Activated T-cell treated with anti-CD3 and anti-CD28 coated beads, Interleukin-2, amount 50 U/mL, for 24 hours (primary cell): ENCODE results near the gene KCNJ16.

Experiments used
- DNase-seq: peaks from one replicate; pipeline ENCODE4 v3.0.0-alpha.2; 2020
- H3K27ac Mint-ChIP-seq: 2 replicates; pipeline ENCODE4 v1.8.0; 2020; ENCODE audit warnings: mild to moderate bottlenecking, mixed read lengths
- H3K27me3 Mint-ChIP-seq: 2 replicates; pipeline ENCODE4 v1.8.0; 2020; ENCODE audit warnings: mixed read lengths
- H3K36me3 Mint-ChIP-seq: 2 replicates; pipeline ENCODE4 v1.8.0; 2020; ENCODE audit warnings: low read depth, mixed read lengths
- H3K4me1 Mint-ChIP-seq: 2 replicates; pipeline ENCODE4 v1.8.0; 2020; ENCODE audit warnings: low read depth, mixed read lengths
- H3K4me3 Mint-ChIP-seq: 2 replicates; pipeline ENCODE4 v1.8.0; 2020; ENCODE audit warnings: mild to moderate bottlenecking, moderate library complexity, mixed read lengths
- H3K9me3 Mint-ChIP-seq: 2 replicates; pipeline ENCODE4 v1.8.0; 2020; ENCODE audit warnings: mixed read lengths

Gene KCNJ16

DNA sequence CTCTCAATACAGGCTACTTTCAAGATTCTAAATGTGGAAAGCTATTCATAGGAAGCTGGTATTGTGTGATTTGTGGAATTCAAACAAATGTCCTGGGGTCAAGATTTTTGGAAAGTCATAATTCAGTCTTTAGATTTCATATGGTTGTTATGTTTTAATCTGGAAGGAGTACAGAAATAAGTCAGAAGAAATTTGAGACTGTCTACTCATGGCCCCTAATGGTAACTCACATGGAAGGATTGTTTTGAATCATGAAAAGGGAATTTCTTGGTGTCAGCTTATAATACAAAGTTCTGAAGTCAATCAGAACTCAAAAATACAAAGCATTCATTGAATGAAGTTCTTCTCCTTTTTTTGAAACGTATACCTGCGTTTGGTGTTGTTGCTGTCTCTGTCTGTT, 97.4 kb downstream of the KCNJ16 start:
- DNase-seq, result no peak
- no peak overlapping the region for H3K4me3 Mint-ChIP-seq
- H3K4me1 Mint-ChIP-seq, result peaks cover 20% of the 10 kb centered on the region
- H3K27ac Mint-ChIP-seq, result no peak overlapping the region
- no peaks in the 10 kb centered on the region for H3K36me3 Mint-ChIP-seq
- peaks cover 57% of the 10 kb centered on the region for H3K27me3 Mint-ChIP-seq
- H3K9me3 Mint-ChIP-seq, result no peaks in the 10 kb centered on the region

DNA sequence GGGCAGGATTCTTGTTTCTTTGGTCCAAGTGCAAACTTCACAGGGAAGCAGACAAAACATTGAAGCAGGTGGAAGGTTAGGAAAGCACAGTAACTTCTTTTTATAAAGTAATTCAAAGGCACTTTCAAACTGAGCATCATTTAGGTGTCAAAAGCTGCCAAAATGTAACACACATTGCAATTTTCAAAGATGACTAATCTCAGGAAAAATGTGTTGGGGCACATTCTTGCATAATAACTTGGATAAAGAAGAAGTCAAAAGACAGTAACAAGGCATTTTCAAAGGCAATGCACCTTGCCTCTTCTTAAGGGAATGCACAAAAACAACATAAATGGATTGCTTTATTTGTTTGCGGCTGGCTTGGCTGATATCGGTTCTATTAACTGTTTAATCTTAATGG, 97.9 kb downstream of the KCNJ16 start:
- Mint-ChIP-seq H3K27ac (no peak overlapping the region), H3K27me3 (peaks cover 52% of the 10 kb centered on the region), H3K4me1 (peaks cover 20% of the 10 kb centered on the region), H3K36me3 (no peaks in the 10 kb centered on the region), H3K9me3 (no peaks in the 10 kb centered on the region), H3K4me3 (no peak overlapping the region)
- DNase-seq, result no peak

DNA sequence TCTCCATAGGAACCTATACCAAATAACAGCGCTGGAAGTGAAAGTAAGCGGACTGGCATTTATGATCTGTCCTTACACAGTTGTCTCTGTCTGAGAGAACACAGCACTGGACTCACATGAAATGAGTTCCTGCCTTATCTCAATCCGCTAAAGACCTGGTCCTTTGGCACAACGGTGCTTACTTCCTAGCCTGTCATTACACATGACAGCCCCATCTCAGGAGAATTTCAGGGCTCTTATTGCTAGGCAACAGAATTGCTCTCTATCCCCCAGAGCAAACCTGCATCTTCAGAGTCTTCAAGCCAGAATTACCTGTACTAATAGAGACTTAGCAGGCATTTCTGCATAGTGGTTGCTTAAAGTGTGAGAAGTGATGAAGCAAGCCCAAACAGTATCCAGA, 98.7 kb downstream of the KCNJ16 start:
- H3K36me3 Mint-ChIP-seq, result no peaks in the 10 kb centered on the region
- H3K4me1 Mint-ChIP-seq, result peaks cover 12% of the 10 kb centered on the region
- H3K4me3 Mint-ChIP-seq, result no peak overlapping the region
- no peak overlapping the region for H3K27ac Mint-ChIP-seq
- peaks cover 48% of the 10 kb centered on the region for H3K27me3 Mint-ChIP-seq
- no peak for DNase-seq
- H3K9me3 Mint-ChIP-seq, result no peaks in the 10 kb centered on the region

DNA sequence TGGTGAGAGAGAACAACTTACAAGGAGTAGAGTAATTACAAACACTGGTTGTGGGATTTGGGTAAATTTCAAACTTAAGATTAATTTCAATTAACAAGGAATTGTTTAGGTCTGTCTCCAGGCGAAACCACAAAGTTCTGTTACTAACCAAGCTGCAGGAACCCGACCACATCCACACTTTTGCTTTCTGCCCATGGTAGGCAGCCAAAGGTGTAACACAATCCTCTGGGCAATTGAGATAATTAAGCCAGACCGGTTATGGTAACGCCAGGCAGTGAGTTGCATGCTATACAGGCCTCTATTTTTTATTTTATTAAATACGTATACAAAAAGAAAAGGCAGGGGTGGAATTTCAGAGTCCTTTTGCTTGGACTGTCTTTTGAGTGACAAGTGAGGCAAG, 106.4 kb downstream of the KCNJ16 start:
- Mint-ChIP-seq H3K36me3 (no peaks in the 10 kb centered on the region), H3K4me3 (no peak overlapping the region), H3K27ac (no peak overlapping the region), H3K9me3 (no peaks in the 10 kb centered on the region), H3K4me1 (no peaks in the 10 kb centered on the region), H3K27me3 (peaks cover 6% of the 10 kb centered on the region)
- no peak for DNase-seq

DNA sequence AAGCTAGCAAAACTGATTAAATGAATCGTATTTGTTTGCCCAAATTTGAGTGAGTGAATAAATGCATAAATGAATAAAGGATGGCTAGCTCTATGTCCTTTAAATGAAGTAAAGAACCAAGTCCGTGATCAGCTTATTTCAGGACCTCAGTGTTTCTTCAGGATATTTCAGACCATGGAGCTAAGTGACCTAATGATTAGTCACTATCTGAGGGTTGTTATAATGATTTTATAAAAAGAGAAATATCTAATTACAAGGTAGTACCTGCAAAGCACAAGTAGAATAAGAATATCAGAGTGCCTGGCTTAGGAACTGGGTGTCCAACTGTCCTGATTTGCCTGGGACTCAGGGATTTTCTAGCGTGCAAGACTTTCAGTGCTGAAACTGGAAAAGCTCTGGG, 106.8 kb downstream of the KCNJ16 start:
- Mint-ChIP-seq H3K36me3 (no peaks in the 10 kb centered on the region), H3K9me3 (no peaks in the 10 kb centered on the region), H3K27ac (no peak overlapping the region), H3K4me3 (no peak overlapping the region), H3K27me3 (peaks cover 6% of the 10 kb centered on the region), H3K4me1 (no peaks in the 10 kb centered on the region)
- no peak for DNase-seq

DNA sequence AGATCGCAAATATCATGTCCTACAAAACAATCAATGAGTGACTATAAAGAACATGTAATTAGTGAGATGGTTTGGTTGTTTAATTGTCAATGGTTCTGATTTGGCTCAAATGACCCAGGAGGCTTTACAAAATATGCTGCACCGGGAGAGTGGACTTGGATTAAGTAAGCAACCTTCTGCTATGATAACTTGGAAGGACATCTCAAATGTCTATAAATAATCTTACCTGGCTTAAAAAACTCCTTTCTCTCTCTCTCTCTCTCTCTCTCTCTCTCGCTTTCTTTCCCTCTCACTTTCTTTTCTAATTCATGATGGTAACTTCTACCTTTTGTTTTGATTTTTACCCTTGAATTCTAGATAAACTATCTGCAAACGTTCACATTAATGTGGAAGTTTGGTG, 108.5 kb downstream of the KCNJ16 start:
- no peaks in the 10 kb centered on the region for H3K36me3 Mint-ChIP-seq
- no peak overlapping the region for H3K4me3 Mint-ChIP-seq
- H3K27me3 Mint-ChIP-seq, result peaks cover 2% of the 10 kb centered on the region
- DNase-seq, result no peak
- no peaks in the 10 kb centered on the region for H3K9me3 Mint-ChIP-seq
- H3K27ac Mint-ChIP-seq, result no peak overlapping the region
- H3K4me1 Mint-ChIP-seq, result no peaks in the 10 kb centered on the region

DNA sequence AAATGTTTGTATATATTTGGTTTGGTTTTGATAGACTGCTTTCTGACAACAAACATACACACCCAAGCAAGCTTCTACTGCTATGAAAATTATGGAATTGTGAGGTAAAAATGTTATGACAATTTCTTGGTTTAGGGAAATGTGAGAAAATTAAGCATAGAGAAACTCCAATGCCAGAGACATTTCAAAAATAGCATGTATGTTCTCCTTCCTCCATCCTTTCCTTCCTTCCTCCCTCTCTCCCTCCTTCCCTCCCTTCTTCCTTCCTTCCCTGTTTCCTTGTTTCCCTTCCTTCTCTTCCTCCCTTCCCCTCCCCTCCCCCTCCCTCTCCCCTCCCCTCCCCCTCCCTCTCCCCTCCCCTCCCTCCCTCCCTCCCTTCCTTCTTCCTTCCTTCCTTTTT, 109.2 kb downstream of the KCNJ16 start:
- H3K27ac Mint-ChIP-seq, result no peak overlapping the region
- no peaks in the 10 kb centered on the region for H3K4me1 Mint-ChIP-seq
- peaks cover 2% of the 10 kb centered on the region for H3K27me3 Mint-ChIP-seq
- H3K4me3 Mint-ChIP-seq, result no peak overlapping the region
- no peaks in the 10 kb centered on the region for H3K9me3 Mint-ChIP-seq
- DNase-seq, result no peak
- H3K36me3 Mint-ChIP-seq, result no peaks in the 10 kb centered on the region

DNA sequence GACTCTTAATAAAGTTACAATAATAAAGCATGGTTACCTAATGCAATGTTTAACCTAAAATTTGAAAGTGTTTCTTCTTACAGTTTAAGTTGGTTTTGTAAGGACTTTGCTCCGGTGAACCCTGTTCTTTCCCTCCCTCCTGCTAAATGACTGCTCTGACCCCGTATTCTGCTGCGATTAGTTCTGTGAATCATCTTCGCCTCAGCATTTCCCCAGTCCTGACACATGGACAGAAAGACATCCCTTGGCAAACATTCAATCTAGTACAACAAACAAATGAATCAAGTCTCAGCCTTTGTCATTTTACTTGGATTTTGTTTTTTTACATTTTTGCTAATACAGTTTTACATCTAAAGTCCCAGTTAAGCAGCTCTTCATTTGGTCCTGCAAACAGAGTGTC, 109.7 kb downstream of the KCNJ16 start:
- no peaks in the 10 kb centered on the region for H3K4me1 Mint-ChIP-seq
- no peak overlapping the region for H3K4me3 Mint-ChIP-seq
- H3K36me3 Mint-ChIP-seq, result no peaks in the 10 kb centered on the region
- DNase-seq, result no peak
- no peak overlapping the region for H3K27ac Mint-ChIP-seq
- peaks cover 2% of the 10 kb centered on the region for H3K27me3 Mint-ChIP-seq
- no peaks in the 10 kb centered on the region for H3K9me3 Mint-ChIP-seq
